ENCODE data around the gene PSMG4. TPM values are rescaled to one million over a fixed set of nuclear protein-coding genes. Genes with fewer than 3 reads are reported as not detected.

PSMG4 gene
- total RNA-seq, 2 donors from 2014 or later, result 10.0 to 21.6 TPM

- Histone ChIP-seq H3K4me1 (peaks cover 26% of the 10 kb centered on the region), H3K9me3 (no peaks in the 10 kb centered on the region), H3K4me3 (no peak overlapping the region), H3K9ac (ENCODE audit: low read depth in 2 of 2, low read length in 2 of 2) (no peak overlapping the region), H3K27me3 (peaks cover 76% of the 10 kb centered on the region), H3K27ac (no peak overlapping the region), H3K36me3 (no peaks in the 10 kb centered on the region)
- TF ChIP-seq, protein P1, sequence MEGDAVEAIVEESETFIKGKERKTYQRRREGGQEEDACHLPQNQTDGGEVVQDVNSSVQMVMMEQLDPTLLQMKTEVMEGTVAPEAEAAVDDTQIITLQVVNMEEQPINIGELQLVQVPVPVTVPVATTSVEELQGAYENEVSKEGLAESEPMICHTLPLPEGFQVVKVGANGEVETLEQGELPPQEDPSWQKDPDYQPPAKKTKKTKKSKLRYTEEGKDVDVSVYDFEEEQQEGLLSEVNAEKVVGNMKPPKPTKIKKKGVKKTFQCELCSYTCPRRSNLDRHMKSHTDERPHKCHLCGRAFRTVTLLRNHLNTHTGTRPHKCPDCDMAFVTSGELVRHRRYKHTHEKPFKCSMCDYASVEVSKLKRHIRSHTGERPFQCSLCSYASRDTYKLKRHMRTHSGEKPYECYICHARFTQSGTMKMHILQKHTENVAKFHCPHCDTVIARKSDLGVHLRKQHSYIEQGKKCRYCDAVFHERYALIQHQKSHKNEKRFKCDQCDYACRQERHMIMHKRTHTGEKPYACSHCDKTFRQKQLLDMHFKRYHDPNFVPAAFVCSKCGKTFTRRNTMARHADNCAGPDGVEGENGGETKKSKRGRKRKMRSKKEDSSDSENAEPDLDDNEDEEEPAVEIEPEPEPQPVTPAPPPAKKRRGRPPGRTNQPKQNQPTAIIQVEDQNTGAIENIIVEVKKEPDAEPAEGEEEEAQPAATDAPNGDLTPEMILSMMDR (IDR thresholded peaks at IDR 0.05), result no peak
- intact Hi-C loops (cut with DNase I), result no loop called here
- no peak for DNase-seq
These were observed 29.8 kb upstream of the PSMG4 start for GRCh38 chr6:3228771-3229565.

DNA sequence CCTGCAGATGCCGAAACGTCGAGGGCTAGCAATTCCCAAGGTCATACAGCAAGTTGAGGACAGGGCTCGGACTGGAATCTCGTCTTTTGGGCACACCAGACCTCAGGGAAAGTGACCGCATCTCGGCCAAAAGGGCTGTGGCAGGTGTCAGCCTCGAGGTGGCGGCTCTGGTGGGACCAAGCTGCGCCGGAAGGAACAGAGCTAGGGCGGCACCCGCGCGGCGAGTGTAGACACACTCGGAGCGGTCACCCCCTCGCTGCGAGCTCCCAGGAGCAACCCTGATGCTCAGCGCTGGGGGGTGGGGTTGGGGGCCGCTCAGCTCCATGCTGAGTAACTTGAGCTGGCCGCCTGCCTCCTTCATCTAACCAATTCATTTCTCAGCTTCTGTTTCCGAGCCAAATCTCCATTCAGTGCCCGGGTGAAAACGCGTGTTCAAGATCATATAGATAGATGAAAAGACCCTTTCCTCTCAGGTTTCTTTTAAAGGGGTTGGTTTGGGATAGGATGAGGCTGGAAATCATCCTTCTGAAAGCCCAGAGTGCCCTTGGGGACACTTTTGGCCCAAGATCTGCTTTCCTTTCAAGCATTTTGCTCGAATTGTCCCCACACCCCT, 29.1 kb upstream of the PSMG4 start:
- no peak for DNase-seq
- TF ChIP-seq, protein P1 (IDR thresholded peaks at IDR 0.05), result no peak
- Histone ChIP-seq H3K4me3 (no peak overlapping the region), H3K9me3 (no peaks in the 10 kb centered on the region), H3K27me3 (peaks cover 76% of the 10 kb centered on the region), H3K9ac (ENCODE audit: low read depth in 2 of 2, low read length in 2 of 2) (no peak overlapping the region), H3K4me1 (peaks cover 26% of the 10 kb centered on the region), H3K36me3 (no peaks in the 10 kb centered on the region), H3K27ac (no peak overlapping the region)
- intact Hi-C loops (cut with DNase I), result no loop called here

DNA sequence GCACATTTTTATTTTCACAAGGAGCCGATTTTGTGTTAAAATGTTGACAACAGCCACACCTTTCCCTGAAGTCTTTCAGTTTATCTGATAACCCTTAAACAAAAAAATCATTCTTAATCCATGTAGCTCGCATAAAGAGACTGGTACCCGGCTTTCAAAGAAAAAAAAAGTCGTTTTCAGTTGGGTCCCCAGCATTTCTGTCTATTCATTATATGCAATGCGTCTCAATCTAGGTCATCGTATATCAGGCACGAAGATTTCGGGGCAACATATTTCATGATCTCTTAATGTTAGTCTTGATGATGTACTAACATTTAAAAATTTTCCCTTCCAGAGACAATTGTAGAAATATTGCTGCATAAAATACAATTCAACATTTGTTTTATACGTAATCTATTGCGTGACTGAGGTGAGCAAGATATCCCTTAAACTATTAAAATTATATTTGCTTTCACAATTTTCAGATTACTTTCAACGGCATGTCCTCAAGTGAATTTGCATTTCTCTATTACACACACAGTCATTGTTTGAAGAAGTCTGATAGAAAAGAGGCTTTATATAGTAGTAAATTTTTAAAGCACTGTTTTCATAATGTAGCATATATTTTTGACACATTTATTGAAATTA, 28.4 kb upstream of the PSMG4 start:
- H3K27ac ChIP-seq, result no peak overlapping the region

DNA sequence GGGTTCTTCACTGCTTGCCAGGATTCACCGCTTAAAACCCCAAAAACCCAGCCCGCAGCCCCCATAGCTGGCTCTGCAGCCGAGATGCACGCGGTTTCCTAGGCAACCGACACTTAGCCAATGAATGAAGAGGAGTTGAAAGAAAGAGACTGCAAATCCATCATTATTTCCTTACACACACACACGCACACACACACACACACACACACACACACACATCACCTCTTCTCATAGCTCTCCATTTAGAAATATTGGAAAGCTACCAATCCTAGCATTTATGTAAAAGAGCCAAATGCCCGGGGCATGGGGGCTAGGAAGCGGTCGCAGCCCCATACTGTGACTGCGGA, 27.9 kb upstream of the PSMG4 start:
- H3K4me3 ChIP-seq, result peak overlapping the region; percentile 41
- no peaks in the 10 kb centered on the region for H3K9me3 ChIP-seq
- TF ChIP-seq, protein P1 (IDR thresholded peaks at IDR 0.05), result no peak
- intact Hi-C loops (cut with DNase I), result no loop called here
- no peaks in the 10 kb centered on the region for H3K36me3 ChIP-seq
- H3K4me1 ChIP-seq, result peaks cover 26% of the 10 kb centered on the region
- H3K9ac ChIP-seq (ENCODE audit: low read depth in 2 of 2, low read length in 2 of 2), result peak overlapping the region in 1 of 2 donors; percentile 54
- peaks cover 83% of the 10 kb centered on the region for H3K27me3 ChIP-seq
- no peak for DNase-seq
- H3K27ac ChIP-seq, result no peak overlapping the region

More for the DNA sequence above, 28.4 kb upstream of the PSMG4 start:
- peaks cover 26% of the 10 kb centered on the region for H3K4me1 ChIP-seq
- intact Hi-C loops (cut with DNase I), result no loop called here
- peaks cover 82% of the 10 kb centered on the region for H3K27me3 ChIP-seq
- no peak for DNase-seq
- H3K4me3 ChIP-seq, result no peak overlapping the region
- H3K9me3 ChIP-seq, result no peaks in the 10 kb centered on the region
- H3K36me3 ChIP-seq, result no peaks in the 10 kb centered on the region
- TF ChIP-seq, protein P1 (IDR thresholded peaks at IDR 0.05), result no peak
- no peak overlapping the region for H3K9ac ChIP-seq (ENCODE audit: low read depth in 2 of 2, low read length in 2 of 2)

GRCh38 chr6:3231247-3232016, 27.3 kb upstream of the PSMG4 start:
- Histone ChIP-seq H3K4me1 (peaks cover 26% of the 10 kb centered on the region), H3K9ac (ENCODE audit: low read depth in 2 of 2, low read length in 2 of 2) (peak overlapping the region; percentile 32 to 54), H3K27me3 (peaks cover 77% of the 10 kb centered on the region), H3K36me3 (no peaks in the 10 kb centered on the region), H3K9me3 (no peaks in the 10 kb centered on the region), H3K4me3 (peak overlapping the region; percentile 41), H3K27ac (peak overlapping the region; percentile 25)
- TF ChIP-seq, protein P1 (IDR thresholded peaks at IDR 0.05), result no peak
- intact Hi-C loops (cut with DNase I), result no loop called here
- peak; percentile 90 for DNase-seq
